Stimulated activated CD4-positive, alpha-beta T cell treated with anti-CD3 and anti-CD28 coated beads, Interleukin-15, amount 100 ng/mL, for 24 hours (primary cell): ENCODE measurements around the gene MAD1L1.
"Not testable (repeated sequence)": the region's sequence is repeated elsewhere in the genome, so short reads cannot be mapped to it uniquely, and the experiment has no call there.

Source experiments
- DNase-seq: peaks from one replicate; pipeline ENCODE4 v3.0.0-alpha.2; 2020

The MAD1L1 gene

GRCh38 chr7:1997537-1998076, 235.1 kb downstream of the MAD1L1 start:
- DNase-seq: no peak

DNA sequence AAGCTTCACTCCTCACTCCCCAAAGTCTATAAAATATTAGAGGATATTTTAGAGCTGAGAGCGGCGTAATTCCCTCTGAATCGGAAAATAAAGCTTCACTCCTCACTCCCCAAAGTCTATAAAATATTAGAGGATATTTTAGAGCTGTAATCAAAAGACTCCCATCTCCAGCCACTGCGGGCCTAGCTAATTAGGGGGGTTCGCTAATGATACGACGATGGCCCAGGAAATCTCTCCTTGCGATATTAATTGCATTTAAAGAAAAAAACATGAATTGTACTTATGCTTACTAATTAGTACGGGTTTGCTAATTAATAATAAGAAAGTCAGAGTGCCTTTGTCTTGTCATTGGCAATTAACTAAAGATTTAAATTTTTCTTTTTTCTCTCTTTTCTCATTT, 235.9 kb downstream of the MAD1L1 start:
- no peak for DNase-seq

DNA sequence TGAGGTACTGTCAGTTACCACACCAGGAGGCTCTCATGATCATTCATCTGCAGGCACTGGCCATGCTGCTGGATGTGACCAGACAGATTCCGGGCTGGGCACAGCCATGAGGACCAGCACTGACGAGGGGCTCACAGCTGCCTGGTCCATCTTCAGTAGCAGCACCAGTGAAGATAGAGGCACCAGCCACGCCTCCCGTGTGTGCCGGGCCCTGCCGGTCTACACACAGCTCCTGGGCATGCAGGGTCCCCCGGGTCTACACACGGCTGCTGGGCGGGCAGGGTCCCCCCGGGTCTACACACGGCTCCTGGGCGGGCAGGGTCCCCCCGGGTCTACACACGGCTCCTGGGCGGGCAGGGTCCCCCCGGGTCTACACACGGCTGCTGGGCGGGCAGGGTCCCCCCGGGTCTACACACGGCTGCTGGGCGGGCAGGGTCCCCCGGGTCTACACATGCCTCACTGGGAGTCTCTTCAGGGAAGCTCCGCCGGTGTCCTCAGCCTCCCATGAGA, 236.8 kb downstream of the MAD1L1 start:
- not testable (repeated sequence) for DNase-seq

DNA sequence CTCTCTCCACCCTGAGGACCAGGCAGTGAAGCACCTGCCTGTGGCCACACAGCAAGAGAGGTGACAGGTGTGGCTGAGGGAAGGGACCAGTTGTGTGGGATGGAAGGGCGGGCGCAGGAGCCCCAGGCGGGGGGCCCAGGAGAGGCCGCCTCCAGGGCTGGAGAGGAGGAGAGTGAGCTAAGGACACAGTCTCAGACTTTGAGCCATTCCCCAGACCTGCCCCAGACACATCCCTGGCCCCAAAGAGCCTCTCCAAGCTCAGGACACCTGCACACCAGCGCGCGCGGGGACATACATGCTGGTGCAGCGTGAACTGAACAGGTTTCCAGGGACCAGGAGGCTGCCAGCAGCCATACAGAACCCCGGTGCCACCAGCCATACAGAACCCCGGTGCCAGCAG, 237.3 kb downstream of the MAD1L1 start:
- no peak for DNase-seq

- no peak for DNase-seq
Observed at GRCh38 chr7:1994931-1995330, 237.8 kb downstream of the MAD1L1 start.

GRCh38 chr7:1993776-1994740, 238.7 kb downstream of the MAD1L1 start:
- no peak for DNase-seq

DNA sequence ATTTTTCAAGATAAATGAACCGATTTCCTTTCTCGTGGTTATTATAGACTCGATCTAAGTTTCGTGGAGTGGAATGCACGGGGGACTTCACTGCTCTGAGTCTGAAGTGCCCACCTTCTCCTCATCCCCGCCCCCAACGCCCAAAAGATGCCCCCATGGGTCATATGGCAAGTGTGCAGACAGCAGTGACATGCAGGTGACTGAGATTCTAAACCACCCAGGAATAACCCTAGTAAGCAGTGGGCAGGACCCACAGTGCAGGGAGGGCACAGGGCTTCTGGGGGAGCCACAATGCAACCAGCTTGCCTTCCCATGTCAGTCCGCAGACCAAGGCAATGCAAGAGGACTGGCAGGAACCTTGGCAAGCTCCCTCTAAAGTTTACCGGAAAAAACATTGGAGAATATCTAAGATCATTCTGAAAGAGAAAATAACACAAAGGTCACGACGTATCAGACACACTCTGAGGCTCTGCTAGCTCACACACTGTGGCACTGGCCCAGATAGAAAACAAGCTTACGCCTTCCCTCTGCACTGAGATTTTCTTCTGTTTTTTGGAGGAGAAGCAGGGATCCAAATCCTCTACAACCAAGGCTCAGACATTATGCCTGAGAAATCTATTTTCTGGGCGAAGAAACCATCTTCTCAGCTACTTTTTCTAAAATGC, 239.6 kb downstream of the MAD1L1 start:
- no peak for DNase-seq

GRCh38 chr7:1992554-1992953, 240.2 kb downstream of the MAD1L1 start:
- DNase-seq: no peak

- no peak for DNase-seq
Observed at GRCh38 chr7:1990001-1990670, 242.6 kb downstream of the MAD1L1 start.

DNA sequence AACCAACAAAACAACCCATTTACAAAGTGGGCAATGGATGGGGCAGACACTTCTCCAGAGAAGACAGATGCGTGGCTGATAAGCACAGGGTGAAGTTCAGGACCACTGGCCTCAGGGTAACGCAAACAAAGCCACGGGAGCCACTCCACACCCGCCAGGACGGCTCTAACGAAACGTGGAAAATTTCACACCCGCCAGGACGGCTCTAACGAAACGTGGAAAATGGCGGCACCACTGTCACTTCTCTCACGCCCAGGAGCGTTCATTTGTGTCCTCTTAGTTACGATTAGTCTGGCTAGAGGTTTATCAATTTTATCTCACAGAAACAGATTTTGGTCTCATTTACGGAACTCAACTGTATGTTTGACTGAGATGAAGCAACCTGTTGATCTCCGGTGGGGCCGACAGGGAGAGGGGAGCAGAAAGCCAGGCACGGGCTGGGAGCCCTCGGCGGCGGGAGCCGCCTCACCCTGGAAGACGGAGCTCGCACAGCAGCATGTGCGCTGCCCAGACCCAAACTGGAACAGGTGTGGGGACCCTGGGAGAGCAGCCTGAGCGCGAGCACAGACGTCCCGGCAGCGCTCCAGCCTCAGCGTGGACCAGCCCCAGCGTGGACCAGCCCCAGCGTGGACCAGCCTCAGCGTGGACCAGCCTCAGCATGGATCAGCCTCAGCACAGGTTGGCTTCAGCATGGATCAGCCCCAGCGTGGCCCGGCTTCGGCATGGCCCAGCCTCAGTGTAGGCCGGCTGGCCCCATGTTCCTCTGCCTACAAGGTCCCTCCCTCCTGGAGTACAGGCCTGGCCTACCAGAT, 243.5 kb downstream of the MAD1L1 start:
- no peak for DNase-seq

- no peak for DNase-seq
Observed at GRCh38 chr7:1988533-1988930, 244.2 kb downstream of the MAD1L1 start.

DNA sequence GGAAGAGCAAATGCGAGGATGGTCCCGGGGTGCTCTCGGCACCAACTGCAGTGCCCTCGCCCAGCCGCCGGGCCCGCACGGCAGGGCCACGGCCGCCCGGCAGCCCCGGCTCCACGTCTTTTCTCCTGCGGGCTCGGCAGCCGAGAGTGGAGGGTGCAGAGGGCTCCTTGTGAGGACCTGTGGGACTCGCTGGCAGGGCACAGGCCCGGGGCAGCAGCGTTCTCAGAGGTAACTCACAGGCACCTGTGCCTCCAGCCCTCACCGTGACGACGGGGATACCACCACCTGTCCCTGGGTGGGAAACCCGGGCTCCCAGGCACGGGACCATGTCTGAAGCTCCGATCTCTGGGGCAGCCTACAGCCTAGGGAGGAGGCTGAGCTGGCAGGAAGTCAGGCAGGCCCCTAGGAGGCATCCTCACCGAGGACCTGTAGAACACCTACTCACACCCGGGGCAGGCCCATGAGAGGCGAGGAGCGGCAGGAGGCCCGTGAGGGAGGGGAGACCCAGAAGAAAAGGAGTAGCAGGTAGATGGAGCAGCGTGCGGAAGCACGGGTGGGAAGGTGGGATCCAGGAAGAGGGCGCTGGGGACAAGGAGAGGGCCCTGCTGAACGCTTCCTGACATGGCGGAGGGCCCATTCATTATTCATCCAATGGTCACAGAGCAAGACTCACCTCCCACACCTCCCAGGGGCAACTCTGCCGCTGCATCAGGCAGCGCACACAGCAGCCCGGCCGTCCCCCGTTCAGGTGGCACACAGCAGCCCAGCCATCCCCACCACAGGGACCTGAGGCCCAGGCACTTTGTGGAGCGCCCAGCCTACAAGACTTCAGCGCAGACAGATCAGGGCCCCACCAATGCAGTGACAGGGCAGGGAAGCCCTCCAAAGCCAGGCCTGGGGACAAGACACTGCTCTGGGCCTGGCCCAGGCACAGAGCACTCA, 244.9 kb downstream of the MAD1L1 start:
- no peak for DNase-seq

DNA sequence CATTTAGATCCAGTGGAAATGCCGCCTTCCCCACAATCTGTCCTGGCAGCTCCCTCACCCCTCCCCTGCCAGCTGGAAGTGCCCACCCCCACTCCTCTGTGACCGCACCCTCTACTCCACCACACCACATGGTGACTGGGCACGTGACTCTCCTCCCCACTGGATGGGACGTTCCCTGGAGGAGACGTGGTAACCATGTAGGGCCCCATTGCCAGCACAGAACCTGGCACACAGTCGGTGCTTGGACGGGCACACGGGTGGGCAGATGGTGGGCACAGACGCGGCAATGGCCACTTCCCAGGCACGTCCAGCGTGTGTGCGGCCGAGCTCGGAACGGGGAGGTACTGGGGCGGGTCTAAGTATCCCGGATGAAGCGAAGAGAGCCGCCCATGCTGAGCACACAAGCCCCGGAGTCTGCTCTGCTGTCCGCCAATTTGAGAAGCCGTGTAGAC, 245.6 kb downstream of the MAD1L1 start:
- no peak for DNase-seq

- DNase-seq: peak; percentile 11
Observed at GRCh38 chr7:1986366-1987083, 246.2 kb downstream of the MAD1L1 start.

GRCh38 chr7:1985936-1986335, 246.8 kb downstream of the MAD1L1 start:
- DNase-seq: no peak

- no peak for DNase-seq
Observed at GRCh38 chr7:1985042-1985441, 247.7 kb downstream of the MAD1L1 start.

- no peak for DNase-seq
Observed at GRCh38 chr7:1981878-1982230, 250.9 kb downstream of the MAD1L1 start.

- no peak for DNase-seq
Observed at GRCh38 chr7:1981201-1981877, 251.4 kb downstream of the MAD1L1 start.
